Cardiac ventricle fibroblast (primary cell): ENCODE measurements around the gene NAXD. TPM values are rescaled to one million over a fixed set of nuclear protein-coding genes. Genes with fewer than 3 reads are reported as not detected.

Source experiments
- total RNA-seq: library from RNA; depleted of rRNA; stranded (reverse); fragments of >200 nt; gene quantifications from 2 replicates; pipeline ENCODE4 v1.2.3, GENCODE V29; 2015

NAXD gene
- total RNA-seq = 12.9 and 16.1 TPM in 2 replicates

DNA sequence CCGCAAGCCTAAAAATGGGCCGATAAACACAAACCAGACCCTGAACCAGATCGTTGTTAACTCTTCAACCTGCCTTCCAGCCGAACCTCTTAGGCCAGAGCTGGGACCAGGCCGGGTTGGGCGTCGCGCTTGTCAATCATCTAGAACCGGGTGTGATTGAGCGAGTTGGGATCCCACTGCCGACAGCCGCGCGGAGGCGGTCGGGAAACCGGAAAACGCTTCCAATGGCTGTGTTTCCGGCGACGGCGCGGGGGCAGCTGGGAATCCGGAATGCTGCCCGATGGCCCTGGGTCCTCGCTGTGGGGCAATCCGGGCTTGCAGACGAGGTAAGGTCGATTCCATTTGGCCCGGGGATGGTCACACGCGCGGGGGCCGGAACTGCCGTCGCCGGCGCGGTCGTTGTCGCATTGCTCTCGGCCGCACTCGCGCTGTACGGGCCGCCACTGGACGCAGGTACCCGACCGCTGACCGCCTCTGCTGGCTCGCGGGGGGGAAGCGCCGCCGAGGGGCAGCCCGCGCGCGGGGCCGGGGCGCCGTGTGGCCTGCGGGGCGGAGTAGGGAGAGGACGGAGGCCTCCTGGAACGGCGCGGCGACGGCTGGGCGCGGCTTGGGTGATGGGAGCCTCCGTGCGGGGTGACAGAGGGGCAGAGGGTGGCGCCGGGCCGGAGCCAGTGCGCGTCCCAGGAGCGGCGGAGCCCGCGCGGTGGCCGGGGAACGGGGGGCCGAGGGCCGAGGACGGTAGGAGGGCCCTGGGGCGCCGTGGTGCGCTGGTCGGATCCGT, at the start of gene NAXD:
NAXD (plus strand) TSS at position 224 of the 781 bp plus-strand sequence; CDS start at position 281, 57 bp downstream.

Other genes with a start within 250 kb of the NAXD start
- 17.3 and 18.4 TPM in 2 replicates for gene RAB20, start 53.8 kb upstream of the NAXD start, total RNA-seq
- gene CARS2, start 90.6 kb downstream of the NAXD start, total RNA-seq = 25.7 and 40.5 TPM in 2 replicates
- 14.7 and 19.2 TPM in 2 replicates for gene ING1, start 98.2 kb downstream of the NAXD start, total RNA-seq